Measurements from ENCODE around the gene B3GNT5. TPM values are rescaled to one million over a fixed set of nuclear protein-coding genes. Genes with fewer than 3 reads are reported as not detected.

B3GNT5 gene
- total and polyA plus RNA-seq, 9 of the 15 experiments (the other 6 are each of a cell fraction or from before 2014, with no cell fraction given), result 8.8 to 23.8 (median 14.4) TPM

DNA sequence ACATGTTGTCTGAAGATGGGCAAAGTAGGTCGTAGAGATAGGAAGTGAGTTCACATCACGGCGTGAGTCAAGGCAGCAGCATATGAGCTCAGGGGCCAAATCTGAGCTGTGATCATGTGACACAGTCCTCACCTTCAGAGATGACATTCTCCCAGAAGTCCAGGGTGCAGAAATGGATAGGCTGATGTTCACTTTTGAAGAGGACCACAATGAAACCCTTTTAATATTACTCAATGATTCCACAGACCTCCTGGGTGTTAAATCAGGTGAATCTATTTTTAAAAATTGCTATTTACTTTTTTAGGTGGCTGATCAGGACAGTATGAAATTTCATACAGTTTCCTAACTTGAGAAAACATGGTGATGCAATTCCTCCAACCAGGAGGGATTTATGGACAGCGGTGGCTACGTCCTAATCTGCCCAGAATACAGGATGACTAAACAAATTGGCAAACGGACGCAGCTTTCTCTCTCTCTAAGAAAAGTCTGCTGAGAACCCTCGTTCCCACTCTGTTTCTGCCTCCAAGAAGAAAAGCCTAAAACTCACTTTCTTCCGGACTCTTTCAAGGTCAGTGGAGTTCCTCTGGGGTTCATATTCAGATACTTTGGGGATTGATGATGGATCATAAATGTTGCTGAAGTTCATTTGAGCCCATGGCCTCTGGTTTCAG lies 34.4 kb downstream of the B3GNT5 start (continued):
- TF ChIP-seq DIDO1 (tag; IDR thresholded peaks at IDR 0.05; ENCODE audit: low read depth) (0 out of 2 replicates have a peak, but pooled peaks have one; percentile 31), RAD51 (IDR thresholded peaks at IDR 0.05; ENCODE audit: borderline replicate concordance, low read depth) (peak; percentile 88), NEUROD1 (IDR thresholded peaks at IDR 0.05; ENCODE audit: borderline replicate concordance, low read depth, low read length, partially characterized antibody) (no peak), NFYB (IDR thresholded peaks at IDR 0.05; ENCODE audit: extremely low read depth, insufficient read length) (no peak), ZNF668 (CRISPR knock-in tag; IDR thresholded peaks at IDR 0.05) (peak; percentile 74), SRSF7 (optimal IDR thresholded peaks at IDR 0.05; ENCODE audit: low read depth, low read length) (no peak)
- TF ChIP-seq, protein P1, sequence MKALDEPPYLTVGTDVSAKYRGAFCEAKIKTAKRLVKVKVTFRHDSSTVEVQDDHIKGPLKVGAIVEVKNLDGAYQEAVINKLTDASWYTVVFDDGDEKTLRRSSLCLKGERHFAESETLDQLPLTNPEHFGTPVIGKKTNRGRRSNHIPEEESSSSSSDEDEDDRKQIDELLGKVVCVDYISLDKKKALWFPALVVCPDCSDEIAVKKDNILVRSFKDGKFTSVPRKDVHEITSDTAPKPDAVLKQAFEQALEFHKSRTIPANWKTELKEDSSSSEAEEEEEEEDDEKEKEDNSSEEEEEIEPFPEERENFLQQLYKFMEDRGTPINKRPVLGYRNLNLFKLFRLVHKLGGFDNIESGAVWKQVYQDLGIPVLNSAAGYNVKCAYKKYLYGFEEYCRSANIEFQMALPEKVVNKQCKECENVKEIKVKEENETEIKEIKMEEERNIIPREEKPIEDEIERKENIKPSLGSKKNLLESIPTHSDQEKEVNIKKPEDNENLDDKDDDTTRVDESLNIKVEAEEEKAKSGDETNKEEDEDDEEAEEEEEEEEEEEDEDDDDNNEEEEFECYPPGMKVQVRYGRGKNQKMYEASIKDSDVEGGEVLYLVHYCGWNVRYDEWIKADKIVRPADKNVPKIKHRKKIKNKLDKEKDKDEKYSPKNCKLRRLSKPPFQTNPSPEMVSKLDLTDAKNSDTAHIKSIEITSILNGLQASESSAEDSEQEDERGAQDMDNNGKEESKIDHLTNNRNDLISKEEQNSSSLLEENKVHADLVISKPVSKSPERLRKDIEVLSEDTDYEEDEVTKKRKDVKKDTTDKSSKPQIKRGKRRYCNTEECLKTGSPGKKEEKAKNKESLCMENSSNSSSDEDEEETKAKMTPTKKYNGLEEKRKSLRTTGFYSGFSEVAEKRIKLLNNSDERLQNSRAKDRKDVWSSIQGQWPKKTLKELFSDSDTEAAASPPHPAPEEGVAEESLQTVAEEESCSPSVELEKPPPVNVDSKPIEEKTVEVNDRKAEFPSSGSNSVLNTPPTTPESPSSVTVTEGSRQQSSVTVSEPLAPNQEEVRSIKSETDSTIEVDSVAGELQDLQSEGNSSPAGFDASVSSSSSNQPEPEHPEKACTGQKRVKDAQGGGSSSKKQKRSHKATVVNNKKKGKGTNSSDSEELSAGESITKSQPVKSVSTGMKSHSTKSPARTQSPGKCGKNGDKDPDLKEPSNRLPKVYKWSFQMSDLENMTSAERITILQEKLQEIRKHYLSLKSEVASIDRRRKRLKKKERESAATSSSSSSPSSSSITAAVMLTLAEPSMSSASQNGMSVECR (CRISPR knock-in tag; IDR thresholded peaks at IDR 0.05), result no peak
- TF ChIP-seq, protein P2, sequence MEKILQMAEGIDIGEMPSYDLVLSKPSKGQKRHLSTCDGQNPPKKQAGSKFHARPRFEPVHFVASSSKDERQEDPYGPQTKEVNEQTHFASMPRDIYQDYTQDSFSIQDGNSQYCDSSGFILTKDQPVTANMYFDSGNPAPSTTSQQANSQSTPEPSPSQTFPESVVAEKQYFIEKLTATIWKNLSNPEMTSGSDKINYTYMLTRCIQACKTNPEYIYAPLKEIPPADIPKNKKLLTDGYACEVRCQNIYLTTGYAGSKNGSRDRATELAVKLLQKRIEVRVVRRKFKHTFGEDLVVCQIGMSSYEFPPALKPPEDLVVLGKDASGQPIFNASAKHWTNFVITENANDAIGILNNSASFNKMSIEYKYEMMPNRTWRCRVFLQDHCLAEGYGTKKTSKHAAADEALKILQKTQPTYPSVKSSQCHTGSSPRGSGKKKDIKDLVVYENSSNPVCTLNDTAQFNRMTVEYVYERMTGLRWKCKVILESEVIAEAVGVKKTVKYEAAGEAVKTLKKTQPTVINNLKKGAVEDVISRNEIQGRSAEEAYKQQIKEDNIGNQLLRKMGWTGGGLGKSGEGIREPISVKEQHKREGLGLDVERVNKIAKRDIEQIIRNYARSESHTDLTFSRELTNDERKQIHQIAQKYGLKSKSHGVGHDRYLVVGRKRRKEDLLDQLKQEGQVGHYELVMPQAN (IDR thresholded peaks at IDR 0.05; ENCODE audit: borderline replicate concordance), result no peak
- TF ChIP-seq, protein P3, sequence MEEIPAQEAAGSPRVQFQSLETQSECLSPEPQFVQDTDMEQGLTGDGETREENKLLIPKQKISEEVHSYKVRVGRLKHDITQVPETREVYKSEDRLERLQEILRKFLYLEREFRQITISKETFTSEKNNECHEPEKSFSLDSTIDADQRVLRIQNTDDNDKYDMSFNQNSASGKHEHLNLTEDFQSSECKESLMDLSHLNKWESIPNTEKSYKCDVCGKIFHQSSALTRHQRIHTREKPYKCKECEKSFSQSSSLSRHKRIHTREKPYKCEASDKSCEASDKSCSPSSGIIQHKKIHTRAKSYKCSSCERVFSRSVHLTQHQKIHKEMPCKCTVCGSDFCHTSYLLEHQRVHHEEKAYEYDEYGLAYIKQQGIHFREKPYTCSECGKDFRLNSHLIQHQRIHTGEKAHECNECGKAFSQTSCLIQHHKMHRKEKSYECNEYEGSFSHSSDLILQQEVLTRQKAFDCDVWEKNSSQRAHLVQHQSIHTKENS (CRISPR knock-in tag; IDR thresholded peaks at IDR 0.05), result no peak
- TF ChIP-seq, protein P4, sequence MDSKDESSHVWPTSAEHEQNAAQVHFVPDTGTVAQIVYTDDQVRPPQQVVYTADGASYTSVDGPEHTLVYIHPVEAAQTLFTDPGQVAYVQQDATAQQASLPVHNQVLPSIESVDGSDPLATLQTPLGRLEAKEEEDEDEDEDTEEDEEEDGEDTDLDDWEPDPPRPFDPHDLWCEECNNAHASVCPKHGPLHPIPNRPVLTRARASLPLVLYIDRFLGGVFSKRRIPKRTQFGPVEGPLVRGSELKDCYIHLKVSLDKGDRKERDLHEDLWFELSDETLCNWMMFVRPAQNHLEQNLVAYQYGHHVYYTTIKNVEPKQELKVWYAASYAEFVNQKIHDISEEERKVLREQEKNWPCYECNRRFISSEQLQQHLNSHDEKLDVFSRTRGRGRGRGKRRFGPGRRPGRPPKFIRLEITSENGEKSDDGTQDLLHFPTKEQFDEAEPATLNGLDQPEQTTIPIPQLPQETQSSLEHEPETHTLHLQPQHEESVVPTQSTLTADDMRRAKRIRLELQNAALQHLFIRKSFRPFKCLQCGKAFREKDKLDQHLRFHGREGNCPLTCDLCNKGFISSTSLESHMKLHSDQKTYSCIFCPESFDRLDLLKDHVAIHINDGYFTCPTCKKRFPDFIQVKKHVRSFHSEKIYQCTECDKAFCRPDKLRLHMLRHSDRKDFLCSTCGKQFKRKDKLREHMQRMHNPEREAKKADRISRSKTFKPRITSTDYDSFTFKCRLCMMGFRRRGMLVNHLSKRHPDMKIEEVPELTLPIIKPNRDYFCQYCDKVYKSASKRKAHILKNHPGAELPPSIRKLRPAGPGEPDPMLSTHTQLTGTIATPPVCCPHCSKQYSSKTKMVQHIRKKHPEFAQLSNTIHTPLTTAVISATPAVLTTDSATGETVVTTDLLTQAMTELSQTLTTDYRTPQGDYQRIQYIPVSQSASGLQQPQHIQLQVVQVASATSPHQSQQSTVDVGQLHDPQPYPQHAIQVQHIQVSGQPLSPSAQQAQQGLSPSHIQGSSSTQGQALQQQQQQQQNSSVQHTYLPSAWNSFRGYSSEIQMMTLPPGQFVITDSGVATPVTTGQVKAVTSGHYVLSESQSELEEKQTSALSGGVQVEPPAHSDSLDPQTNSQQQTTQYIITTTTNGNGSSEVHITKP (IDR thresholded peaks at IDR 0.05; ENCODE audit: partially characterized antibody), result peak; percentile 13
